ENCODE measurements around the gene GNPTAB.

DNA sequence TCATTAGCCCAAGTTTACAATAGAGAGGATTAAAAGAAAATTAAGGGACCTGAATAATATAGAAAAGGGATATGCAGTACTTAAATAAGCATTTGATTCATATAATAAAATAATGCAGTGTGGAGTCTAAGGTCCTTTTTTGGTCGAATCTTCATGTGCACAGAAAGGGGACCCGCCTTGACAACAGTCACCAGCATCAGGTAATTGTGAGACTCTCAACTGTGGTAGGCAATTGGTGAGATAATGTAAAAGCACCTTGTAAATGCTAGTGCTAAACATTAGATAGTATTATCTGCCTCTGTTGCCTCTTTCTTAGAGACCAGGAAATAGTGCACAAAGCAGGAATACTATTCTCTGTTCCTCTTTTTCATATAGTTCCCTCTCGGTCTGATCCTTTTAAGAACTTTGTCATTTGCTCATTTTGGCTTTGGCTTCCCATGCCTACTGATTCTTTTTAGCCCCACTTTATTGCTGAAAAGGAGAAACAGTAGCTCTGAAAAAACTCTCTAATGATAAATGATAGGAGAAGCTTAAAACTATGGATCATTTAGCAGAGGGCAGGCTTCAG is 115.8 kb downstream of the GNPTAB start:
- TF ChIP-seq, protein P1, sequence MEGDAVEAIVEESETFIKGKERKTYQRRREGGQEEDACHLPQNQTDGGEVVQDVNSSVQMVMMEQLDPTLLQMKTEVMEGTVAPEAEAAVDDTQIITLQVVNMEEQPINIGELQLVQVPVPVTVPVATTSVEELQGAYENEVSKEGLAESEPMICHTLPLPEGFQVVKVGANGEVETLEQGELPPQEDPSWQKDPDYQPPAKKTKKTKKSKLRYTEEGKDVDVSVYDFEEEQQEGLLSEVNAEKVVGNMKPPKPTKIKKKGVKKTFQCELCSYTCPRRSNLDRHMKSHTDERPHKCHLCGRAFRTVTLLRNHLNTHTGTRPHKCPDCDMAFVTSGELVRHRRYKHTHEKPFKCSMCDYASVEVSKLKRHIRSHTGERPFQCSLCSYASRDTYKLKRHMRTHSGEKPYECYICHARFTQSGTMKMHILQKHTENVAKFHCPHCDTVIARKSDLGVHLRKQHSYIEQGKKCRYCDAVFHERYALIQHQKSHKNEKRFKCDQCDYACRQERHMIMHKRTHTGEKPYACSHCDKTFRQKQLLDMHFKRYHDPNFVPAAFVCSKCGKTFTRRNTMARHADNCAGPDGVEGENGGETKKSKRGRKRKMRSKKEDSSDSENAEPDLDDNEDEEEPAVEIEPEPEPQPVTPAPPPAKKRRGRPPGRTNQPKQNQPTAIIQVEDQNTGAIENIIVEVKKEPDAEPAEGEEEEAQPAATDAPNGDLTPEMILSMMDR (IDR thresholded peaks at IDR 0.05) = no peak
- no peak for TF ChIP-seq EZH2 (IDR thresholded peaks at IDR 0.05; ENCODE audit: borderline replicate concordance, insufficient read depth, low read depth, low read length, poor library complexity, severe bottlenecking)
